HEK293 (cell line): ENCODE measurements around the gene SLC6A6.

Experiments used
- ZNF626 ChIP-seq: fragments of 450-650 bp; sonication (Bioruptor Pico); formaldehyde crosslinking; IDR thresholded peaks from 2 replicates; pipeline ENCODE4 v1.5.1; 2018; ENCODE audit warnings: missing biosample characterization, missing genetic modification characterization, inconsistent platforms
- ZNF747 ChIP-seq: fragments of 450-650 bp; formaldehyde crosslinking; IDR thresholded peaks from 2 replicates; pipeline ENCODE4 v1.5.1; 2016; ENCODE audit warnings: missing biosample characterization, missing genetic modification characterization
- TF ChIP-seq, protein P1 (sequence below): fragments of 450-650 bp; formaldehyde crosslinking; IDR thresholded peaks from 2 replicates; pipeline ENCODE4 v1.5.1; 2016; ENCODE audit warnings: missing biosample characterization, missing genetic modification characterization

GRCh38 chr3:14522129-14522691 lies 119.8 kb downstream of the SLC6A6 start:
- TF ChIP-seq, protein P1, sequence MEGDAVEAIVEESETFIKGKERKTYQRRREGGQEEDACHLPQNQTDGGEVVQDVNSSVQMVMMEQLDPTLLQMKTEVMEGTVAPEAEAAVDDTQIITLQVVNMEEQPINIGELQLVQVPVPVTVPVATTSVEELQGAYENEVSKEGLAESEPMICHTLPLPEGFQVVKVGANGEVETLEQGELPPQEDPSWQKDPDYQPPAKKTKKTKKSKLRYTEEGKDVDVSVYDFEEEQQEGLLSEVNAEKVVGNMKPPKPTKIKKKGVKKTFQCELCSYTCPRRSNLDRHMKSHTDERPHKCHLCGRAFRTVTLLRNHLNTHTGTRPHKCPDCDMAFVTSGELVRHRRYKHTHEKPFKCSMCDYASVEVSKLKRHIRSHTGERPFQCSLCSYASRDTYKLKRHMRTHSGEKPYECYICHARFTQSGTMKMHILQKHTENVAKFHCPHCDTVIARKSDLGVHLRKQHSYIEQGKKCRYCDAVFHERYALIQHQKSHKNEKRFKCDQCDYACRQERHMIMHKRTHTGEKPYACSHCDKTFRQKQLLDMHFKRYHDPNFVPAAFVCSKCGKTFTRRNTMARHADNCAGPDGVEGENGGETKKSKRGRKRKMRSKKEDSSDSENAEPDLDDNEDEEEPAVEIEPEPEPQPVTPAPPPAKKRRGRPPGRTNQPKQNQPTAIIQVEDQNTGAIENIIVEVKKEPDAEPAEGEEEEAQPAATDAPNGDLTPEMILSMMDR (tag by site-specific recombination) = no peak
- TF ChIP-seq ZNF626 (no peak), ZNF747 (tag by site-specific recombination) (no peak)
